ENCODE results near the gene TJP2. TPM values are rescaled to one million over a fixed set of nuclear protein-coding genes. Genes with fewer than 3 reads are reported as not detected.

The TJP2 gene
- total RNA-seq, 4 donors from 2014 or later, result 39.3 to 147 (median 104) TPM

- H3K27ac ChIP-seq, result peak overlapping the region in 3 of 4 donors; percentile 69 to 80 (median 76)
- 25 to 78% methylated on average over 2 to 5 of the region's 5 CpGs for WGBS, 2 donors (ENCODE audit: low coverage in 1 of 2)
These were observed 10.2 kb downstream of the TJP2 start for GRCh38 chr9:69184266-69184665.

GRCh38 chr9:69186841-69187611 lies 12.9 kb downstream of the TJP2 start:
- peak; percentile 63 for ATAC-seq
- H3K4me1 ChIP-seq, result peaks cover 19 to 90% (median 21%) of the 10 kb centered on the region in 3 donors
- 15 to 24% methylated on average over 7 of the region's 7 CpGs for WGBS, 2 donors (ENCODE audit: low coverage in 1 of 2)
- no peaks in the 10 kb centered on the region for H3K27me3 ChIP-seq
- no peak overlapping the region for H3K4me3 ChIP-seq
- H3K9me3 ChIP-seq, result no peaks in the 10 kb centered on the region
- no peaks in the 10 kb centered on the region for H3K36me3 ChIP-seq
- H3K27ac ChIP-seq, result peak overlapping the region; percentile 74 to 85 (median 78)
- TF ChIP-seq POLR2A (IDR thresholded peaks at IDR 0.05), result no peak
- TF ChIP-seq POLR2AphosphoS5 (IDR thresholded peaks at IDR 0.05), result peak; percentile 63

More at GRCh38 chr9:69184266-69184665, 10.2 kb downstream of the TJP2 start:
- H3K4me1 ChIP-seq, result peaks cover 20 to 89% (median 27%) of the 10 kb centered on the region in 3 donors
- no peaks in the 10 kb centered on the region for H3K9me3 ChIP-seq
- ATAC-seq, result no peak
- no peak for TF ChIP-seq POLR2A (IDR thresholded peaks at IDR 0.05)
- TF ChIP-seq POLR2AphosphoS5 (IDR thresholded peaks at IDR 0.05), result no peak
- TF ChIP-seq EP300 (IDR thresholded peaks at IDR 0.05), result no peak
- TF ChIP-seq CTCF (IDR thresholded peaks at IDR 0.05), result no peak
- no peaks in the 10 kb centered on the region for H3K27me3 ChIP-seq
- no peak overlapping the region for H3K4me3 ChIP-seq
- H3K36me3 ChIP-seq, result no peaks in the 10 kb centered on the region

- ATAC-seq, result no peak
- Histone ChIP-seq H3K4me3 (no peak overlapping the region), H3K36me3 (no peaks in the 10 kb centered on the region), H3K4me1 (peaks cover 19 to 91% (median 26%) of the 10 kb centered on the region in 3 donors), H3K27ac (peak overlapping the region in 3 of 4 donors; percentile 12 to 80 (median 76)), H3K9me3 (no peaks in the 10 kb centered on the region), H3K27me3 (no peaks in the 10 kb centered on the region)
- TF ChIP-seq POLR2AphosphoS5 (IDR thresholded peaks at IDR 0.05), result no peak
- TF ChIP-seq CTCF (IDR thresholded peaks at IDR 0.05), result no peak
- TF ChIP-seq EP300 (IDR thresholded peaks at IDR 0.05), result no peak
- WGBS, 2 donors (ENCODE audit: low coverage in 1 of 2), result 91 to 100% methylated on average over 2 of the region's 2 CpGs
These were observed 14.9 kb downstream of the TJP2 start for GRCh38 chr9:69188975-69189374.

GRCh38 chr9:69190086-69190862 lies 16.2 kb downstream of the TJP2 start:
- WGBS, 2 donors (ENCODE audit: low coverage in 1 of 2), result 55 to 58% methylated on average over 2 to 4 of the region's 5 CpGs
- Histone ChIP-seq H3K4me3 (no peak overlapping the region), H3K4me1 (peaks cover 19 to 90% (median 26%) of the 10 kb centered on the region in 3 donors), H3K27ac (no peak overlapping the region), H3K36me3 (no peaks in the 10 kb centered on the region), H3K27me3 (no peaks in the 10 kb centered on the region), H3K9me3 (no peaks in the 10 kb centered on the region)
- TF ChIP-seq POLR2AphosphoS5 (IDR thresholded peaks at IDR 0.05) (no peak), CTCF (IDR thresholded peaks at IDR 0.05) (no peak), EP300 (IDR thresholded peaks at IDR 0.05) (no peak), POLR2A (IDR thresholded peaks at IDR 0.05) (no peak)
- ATAC-seq, result no peak

GRCh38 chr9:69190863-69191181 lies 16.7 kb downstream of the TJP2 start:
- Histone ChIP-seq H3K27me3 (no peaks in the 10 kb centered on the region), H3K4me3 (no peak overlapping the region), H3K36me3 (no peaks in the 10 kb centered on the region), H3K9me3 (no peaks in the 10 kb centered on the region), H3K4me1 (peaks cover 19 to 90% (median 26%) of the 10 kb centered on the region in 3 donors), H3K27ac (no peak overlapping the region)
- ATAC-seq, result no peak
- 30 to 50% methylated on average over 1 of the region's 1 CpG for WGBS, 2 donors (ENCODE audit: low coverage in 1 of 2)
- TF ChIP-seq EP300 (IDR thresholded peaks at IDR 0.05) (no peak), POLR2AphosphoS5 (IDR thresholded peaks at IDR 0.05) (no peak), CTCF (IDR thresholded peaks at IDR 0.05) (no peak), POLR2A (IDR thresholded peaks at IDR 0.05) (no peak)
